Neural progenitor cell (in vitro differentiated cells): Measurements from ENCODE around the gene OXSR1.

Experiments
- CTCF ChIP-seq: fragments of 200-600 bp; sonication (generic); IDR thresholded peaks from 2 replicates; pipeline ENCODE4 v1.5.1; 2017; ENCODE audit warnings: antibody characterized with exemption, mild to moderate bottlenecking
- EZH2 ChIP-seq: fragments of 200-600 bp; sonication (generic); IDR thresholded peaks from 2 replicates; pipeline ENCODE4 v1.6.1; 2017; ENCODE audit warnings: antibody characterized with exemption, mild to moderate bottlenecking, moderate library complexity
- EZH2phosphoT487 ChIP-seq: fragments of 200-600 bp; sonication (generic); IDR thresholded peaks from 2 replicates; pipeline ENCODE4 v1.6.1; 2017; ENCODE audit warnings: antibody characterized with exemption

- TF ChIP-seq CTCF (no peak), EZH2phosphoT487 (no peak), EZH2 (no peak)
These were observed 88.4 kb downstream of the OXSR1 start for GRCh38 chr3:38253704-38254103.
